K562 (cell line): ENCODE measurements around the gene SUSD3. TPM values are rescaled to one million over a fixed set of nuclear protein-coding genes. Genes with fewer than 3 reads are reported as not detected.

Experiments
- DPF2 ChIP-seq: fragments of 450-650 bp; IDR thresholded peaks from 2 replicates; pipeline ENCODE4 v1.6.1; 2016
- NCOA6 ChIP-seq: fragments of 450-650 bp; IDR thresholded peaks from 2 replicates; pipeline ENCODE4 v1.6.1; 2017; ENCODE audit warnings: mild to moderate bottlenecking
- SLC30A9 ChIP-seq: fragments of 250-450 bp; sonication (Bioruptor Pico); IDR thresholded peaks from 2 replicates; pipeline ENCODE4 v1.8.0; 2022; ENCODE audit warnings: mild to moderate bottlenecking, moderate library complexity
- TRIM28 ChIP-seq: fragments of 450-650 bp; IDR thresholded peaks from 2 replicates; pipeline ENCODE4 v1.6.1; 2017
- polyA plus RNA-seq, 8 experiments: library from polyadenylated mRNA; depleted of rRNA in 4 of 8; stranded (reverse) in 5 of 8; unstranded in 3 of 8; fragments of >200 nt; fragmentation: Nextera tagmentation in 2 of 8; fragmentation: Illumina TruSeq in 1 of 8; extraction: Ambion mirVana in 2 of 8; extraction: Trizol in 1 of 8; gene quantifications; 2 replicates each; pipeline versions ENCODE4 v1.2.1 to v1.2.3, GENCODE V29; 2011 to 2014; ENCODE audit warnings: inconsistent platforms in 1 of 8, missing spikeins in 1 of 8
- total RNA-seq, 7 experiments: library from RNA; depleted of rRNA in 6 of 7; stranded (reverse); fragments of >200 nt in 6 of 7; fragmentation: Illumina TruSeq in 2 of 7; extraction: Trizol in 2 of 7; gene quantifications; 2 replicates each; pipeline versions ENCODE4 v1.2.1 to v1.2.3, GENCODE V29; 2011 to 2021; ENCODE audit warnings: low replicate concordance in 1 of 7

The SUSD3 gene
- total and polyA plus RNA-seq, 9 of the 15 experiments (the other 6 are each of a cell fraction or from before 2014, with no cell fraction given): 1.3 to 21.7 (median 11.4) TPM

DNA sequence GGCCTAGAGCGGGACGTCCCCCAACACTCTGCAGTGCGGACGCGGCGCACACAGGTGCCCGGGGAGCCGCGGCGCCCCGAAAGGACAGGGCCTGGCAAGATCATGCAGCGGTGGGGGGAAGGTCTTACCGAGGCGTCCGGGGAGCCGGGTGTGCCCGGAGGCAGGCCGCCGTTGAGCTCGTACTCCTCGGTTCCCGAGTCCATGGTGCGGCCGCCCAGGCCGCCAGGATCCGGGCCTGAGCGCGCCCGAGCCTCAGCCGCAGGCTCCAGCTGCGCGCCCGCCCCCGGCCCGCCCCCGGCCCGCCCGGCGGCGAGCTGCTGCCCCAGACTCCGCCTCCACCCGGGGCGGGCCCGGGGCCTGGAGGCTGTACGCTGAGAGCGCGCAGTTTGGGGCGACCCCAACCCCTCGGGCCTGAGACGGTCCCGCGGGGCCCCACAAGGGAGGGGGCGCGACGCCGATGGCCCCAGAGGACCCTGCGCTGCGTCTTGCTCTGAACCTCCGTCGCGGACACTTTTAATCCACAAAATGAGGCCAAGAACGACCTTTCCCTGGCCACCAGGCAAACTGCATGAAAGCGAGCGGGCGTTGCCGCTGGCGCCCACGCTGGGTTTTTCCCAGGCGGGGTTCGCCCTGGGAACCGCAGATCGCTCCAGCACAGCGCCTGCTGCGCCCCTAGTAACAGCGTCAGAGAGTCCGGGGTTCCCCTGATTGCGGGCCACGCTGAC lies 75.7 kb downstream of the SUSD3 start, which contains the start of gene NINJ1 (continued):
- TF ChIP-seq SLC30A9 (CRISPR knock-in tag): no peak
- no peak for TF ChIP-seq NCOA6
- TF ChIP-seq DPF2: peak; percentile 24; the same call in 1 of the 2 replicates
- TF ChIP-seq TRIM28: no peak

Other genes starting within 250 kb of the SUSD3 start
- gene ZNF484, start 180.7 kb upstream of the SUSD3 start, total RNA-seq (2014; rRNA removed): 2.0 and 2.1 TPM in 2 replicates
- 5.1 and 6.1 TPM in 2 replicates for gene ZNF484, start 180.7 kb upstream of the SUSD3 start, total RNA-seq (2014; rRNA removed; fragmentation: Illumina TruSeq; extraction: Trizol)
- gene ZNF484, start 180.7 kb upstream of the SUSD3 start, total RNA-seq (2015; rRNA removed; fragmentation: Illumina TruSeq; extraction: Trizol): 5.4 and 5.8 TPM in 2 replicates
- gene ZNF484, start 180.7 kb upstream of the SUSD3 start, total RNA-seq (2021): 2.7 TPM in 2 replicates
- 1.8 and 3.1 TPM in 2 replicates for gene ZNF484, start 180.7 kb upstream of the SUSD3 start, polyA plus RNA-seq (2011; rRNA removed)
- 2.2 and 2.5 TPM in 2 replicates for gene ZNF484, start 180.7 kb upstream of the SUSD3 start, polyA plus RNA-seq (2014; fragmentation: Illumina TruSeq; extraction: Trizol)
- 1 to 10 TPM; 1.1 to 2.2 TPM for gene ZNF484, start 180.7 kb upstream of the SUSD3 start, polyA plus RNA-seq (2014; fragmentation: Nextera tagmentation; extraction: Ambion mirVana)
- gene ZNF484, start 180.7 kb upstream of the SUSD3 start, polyA plus RNA-seq (2014; rRNA removed): 1.4 and 1.5 TPM in 2 replicates
- gene FGD3, start 111.2 kb upstream of the SUSD3 start, total RNA-seq (2014; rRNA removed): 0.86 and 1.2 TPM in 2 replicates
- 0.22 and 0.29 TPM in 2 replicates for gene FGD3, start 111.2 kb upstream of the SUSD3 start, total RNA-seq (2014; rRNA removed; fragmentation: Illumina TruSeq; extraction: Trizol)
- gene FGD3, start 111.2 kb upstream of the SUSD3 start, total RNA-seq (2015; rRNA removed; fragmentation: Illumina TruSeq; extraction: Trizol): 0.29 and 0.49 TPM in 2 replicates
- gene FGD3, start 111.2 kb upstream of the SUSD3 start, total RNA-seq (2021): 0.76 and 1.3 TPM in 2 replicates
- gene FGD3, start 111.2 kb upstream of the SUSD3 start, polyA plus RNA-seq (2011; rRNA removed): 0.09 and 0.13 TPM in 2 replicates
- 0.44 and 0.56 TPM in 2 replicates for gene FGD3, start 111.2 kb upstream of the SUSD3 start, polyA plus RNA-seq (2014; fragmentation: Illumina TruSeq; extraction: Trizol)
- gene FGD3, start 111.2 kb upstream of the SUSD3 start, polyA plus RNA-seq (2014; fragmentation: Nextera tagmentation; extraction: Ambion mirVana): under 1 TPM; 0.07 to 0.17 TPM
- 0.52 and 0.67 TPM in 2 replicates for gene FGD3, start 111.2 kb upstream of the SUSD3 start, polyA plus RNA-seq (2014; rRNA removed)
- 34.9 and 35.3 TPM in 2 replicates for gene CARD19, start 37.5 kb downstream of the SUSD3 start, total RNA-seq (2014; rRNA removed)
- gene CARD19, start 37.5 kb downstream of the SUSD3 start, total RNA-seq (2014; rRNA removed; fragmentation: Illumina TruSeq; extraction: Trizol): 2.7 and 2.9 TPM in 2 replicates
- gene CARD19, start 37.5 kb downstream of the SUSD3 start, total RNA-seq (2015; rRNA removed; fragmentation: Illumina TruSeq; extraction: Trizol): 13.0 and 14.6 TPM in 2 replicates
- gene CARD19, start 37.5 kb downstream of the SUSD3 start, total RNA-seq (2021): 18.6 and 23.4 TPM in 2 replicates
- 15.9 and 23.7 TPM in 2 replicates for gene CARD19, start 37.5 kb downstream of the SUSD3 start, polyA plus RNA-seq (2011; rRNA removed)
- 5.3 and 13.8 TPM in 2 replicates for gene CARD19, start 37.5 kb downstream of the SUSD3 start, polyA plus RNA-seq (2014; fragmentation: Illumina TruSeq; extraction: Trizol)
- 1 to 10 TPM in 1 of 2 experiments, under 1 TPM in 1; 0.90 to 2.1 TPM for gene CARD19, start 37.5 kb downstream of the SUSD3 start, polyA plus RNA-seq (2014; fragmentation: Nextera tagmentation; extraction: Ambion mirVana)
- 30.7 and 35.3 TPM in 2 replicates for gene CARD19, start 37.5 kb downstream of the SUSD3 start, polyA plus RNA-seq (2014; rRNA removed)
- gene NINJ1, start 75.5 kb downstream of the SUSD3 start, total RNA-seq (2014; rRNA removed): 8.2 and 14.7 TPM in 2 replicates
- gene NINJ1, start 75.5 kb downstream of the SUSD3 start, total RNA-seq (2014; rRNA removed; fragmentation: Illumina TruSeq; extraction: Trizol): 0.77 and 1.9 TPM in 2 replicates
- gene NINJ1, start 75.5 kb downstream of the SUSD3 start, total RNA-seq (2015; rRNA removed; fragmentation: Illumina TruSeq; extraction: Trizol): 4.8 and 4.9 TPM in 2 replicates
- gene NINJ1, start 75.5 kb downstream of the SUSD3 start, total RNA-seq (2021): 8.3 and 8.4 TPM in 2 replicates
- gene NINJ1, start 75.5 kb downstream of the SUSD3 start, polyA plus RNA-seq (2011; rRNA removed): 3.2 and 5.8 TPM in 2 replicates
- gene NINJ1, start 75.5 kb downstream of the SUSD3 start, polyA plus RNA-seq (2014; fragmentation: Illumina TruSeq; extraction: Trizol): 7.6 and 10.8 TPM in 2 replicates
- gene NINJ1, start 75.5 kb downstream of the SUSD3 start, polyA plus RNA-seq (2014; fragmentation: Nextera tagmentation; extraction: Ambion mirVana): under 1 TPM; 0.13 to 0.94 TPM
- gene NINJ1, start 75.5 kb downstream of the SUSD3 start, polyA plus RNA-seq (2014; rRNA removed): 8.4 and 10.7 TPM in 2 replicates
- gene WNK2, start 125.4 kb downstream of the SUSD3 start, total RNA-seq (2014; rRNA removed): 0.64 and 1.9 TPM in 2 replicates
- 0.36 and 0.41 TPM in 2 replicates for gene WNK2, start 125.4 kb downstream of the SUSD3 start, total RNA-seq (2014; rRNA removed; fragmentation: Illumina TruSeq; extraction: Trizol)
- 0.40 and 0.60 TPM in 2 replicates for gene WNK2, start 125.4 kb downstream of the SUSD3 start, total RNA-seq (2015; rRNA removed; fragmentation: Illumina TruSeq; extraction: Trizol)
- 3.3 TPM in 2 replicates for gene WNK2, start 125.4 kb downstream of the SUSD3 start, total RNA-seq (2021)
- 0.28 and 0.45 TPM in 2 replicates for gene WNK2, start 125.4 kb downstream of the SUSD3 start, polyA plus RNA-seq (2011; rRNA removed)
- 0.73 and 1.7 TPM in 2 replicates for gene WNK2, start 125.4 kb downstream of the SUSD3 start, polyA plus RNA-seq (2014; fragmentation: Illumina TruSeq; extraction: Trizol)
- gene WNK2, start 125.4 kb downstream of the SUSD3 start, polyA plus RNA-seq (2014; fragmentation: Nextera tagmentation; extraction: Ambion mirVana): not detected
- 1.4 and 1.8 TPM in 2 replicates for gene WNK2, start 125.4 kb downstream of the SUSD3 start, polyA plus RNA-seq (2014; rRNA removed)